C1 segment of cervical spinal cord (tissue), 14 donors: ENCODE measurements around the gene PRKCA.

ENCODE experiments used
- DNase-seq, 14 donors: peaks; one replicate each; lab custom pipeline; 2025; lab: John Stamatoyannopoulos, UW

Gene PRKCA

GRCh38 chr17:66541461-66542128 lies 239.2 kb downstream of the PRKCA start:
- peak in 1 of 14 donors; percentile 22 for DNase-seq

GRCh38 chr17:66542129-66542966 lies 239.9 kb downstream of the PRKCA start:
- DNase-seq, result no peak

GRCh38 chr17:66542967-66543520 lies 240.6 kb downstream of the PRKCA start:
- DNase-seq, result no peak

DNA sequence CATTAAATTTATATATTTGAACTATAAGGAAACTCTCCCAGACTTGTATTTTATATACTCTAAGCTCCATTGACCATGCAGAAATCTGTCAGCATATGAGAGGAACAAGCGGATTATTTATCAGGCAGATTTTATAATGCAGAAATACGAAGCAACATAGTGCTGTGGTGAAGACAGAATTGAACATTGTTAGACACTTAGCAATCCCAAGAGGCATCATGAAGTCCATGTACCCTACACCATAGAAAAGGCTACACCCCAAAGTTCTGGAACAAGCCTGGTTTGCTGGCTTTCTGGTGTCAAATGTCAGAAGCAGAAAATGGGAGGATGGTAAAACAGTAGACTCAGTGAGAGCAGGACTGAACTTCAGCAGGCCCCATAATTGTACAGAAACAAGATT lies 241.1 kb downstream of the PRKCA start:
- no peak for DNase-seq

- no peak for DNase-seq
These were observed 243.5 kb downstream of the PRKCA start for GRCh38 chr17:66545918-66546317.

DNA sequence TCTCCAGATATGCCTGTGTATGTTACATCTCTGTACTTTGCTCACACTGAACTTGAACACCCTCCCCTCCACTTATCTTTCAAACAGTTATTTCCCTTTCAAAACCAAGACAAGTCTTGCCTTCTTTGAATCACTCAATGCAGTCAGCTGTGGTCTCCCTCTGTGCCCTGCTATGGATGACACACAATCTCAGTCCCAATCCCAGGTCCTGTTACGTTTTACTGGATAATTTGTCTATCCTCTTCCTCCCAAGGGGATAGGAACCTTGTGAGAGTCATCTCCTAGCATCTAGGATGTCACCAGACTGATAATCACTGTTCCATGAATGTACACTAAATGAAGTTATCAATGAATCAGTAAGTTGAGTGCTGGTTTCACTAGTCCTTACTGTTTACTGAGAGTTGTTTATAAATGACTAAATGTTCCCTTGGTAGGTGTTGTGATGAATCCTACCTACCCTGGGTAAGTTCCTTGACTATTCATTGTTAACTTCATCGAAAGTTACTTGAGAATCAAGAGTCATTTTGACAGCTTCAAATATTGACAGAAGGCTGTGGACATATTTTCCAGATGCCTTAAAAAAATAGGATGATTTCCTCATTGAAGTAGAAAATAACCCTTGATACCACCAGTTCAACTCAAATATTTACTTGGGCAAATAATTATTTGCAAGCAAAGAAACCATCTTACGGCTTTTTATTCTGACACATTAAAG lies 244.9 kb downstream of the PRKCA start:
- no peak for DNase-seq

- DNase-seq, result no peak
These were observed 245.7 kb downstream of the PRKCA start for GRCh38 chr17:66548158-66548557.

- DNase-seq, result no peak
These were observed 246.4 kb downstream of the PRKCA start for GRCh38 chr17:66548659-66549310.

DNA sequence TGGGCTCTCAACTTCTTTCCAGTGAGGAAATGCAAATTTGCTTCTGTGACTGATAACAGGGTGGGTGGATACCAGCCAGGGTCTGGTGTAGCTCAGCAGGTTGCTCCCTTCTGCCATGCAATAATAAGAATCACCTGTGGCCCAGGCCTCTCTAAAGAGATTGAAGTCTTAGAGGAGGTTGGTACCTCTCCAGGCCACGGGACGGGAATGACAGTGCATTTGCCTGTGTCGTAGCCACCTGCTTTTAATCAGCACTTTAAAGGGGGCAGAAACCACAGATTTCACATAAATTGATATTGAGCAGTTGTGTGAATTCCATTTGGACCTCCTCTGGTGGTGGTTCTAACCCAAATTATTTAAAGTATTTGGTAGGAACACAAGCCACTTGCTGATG lies 246.9 kb downstream of the PRKCA start:
- no peak for DNase-seq

DNA sequence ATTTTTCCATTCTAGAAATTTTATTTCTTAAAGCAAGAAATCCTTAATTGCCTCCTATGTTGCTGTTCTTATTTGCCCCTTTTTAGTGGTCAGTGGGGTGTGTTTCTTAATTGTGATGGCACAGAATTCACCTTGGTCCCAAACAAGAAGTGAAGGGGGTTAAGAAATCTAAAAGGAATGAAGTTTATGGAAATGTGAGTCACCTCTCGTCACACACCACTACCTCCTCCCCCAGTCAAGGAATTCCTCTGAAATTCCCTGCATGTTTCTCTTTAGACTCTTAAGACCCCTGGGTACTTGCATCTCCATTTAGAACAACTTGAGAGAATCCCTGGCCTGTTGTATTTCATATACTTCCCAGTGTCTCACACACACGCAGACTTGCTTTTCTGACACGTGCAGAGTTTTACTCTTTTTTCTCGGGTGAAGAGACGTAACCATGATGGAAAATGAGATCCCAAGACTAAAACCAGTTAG lies 247.4 kb downstream of the PRKCA start:
- DNase-seq, result no peak

GRCh38 chr17:66551839-66552238 lies 249.4 kb downstream of the PRKCA start:
- DNase-seq, result no peak

DNA sequence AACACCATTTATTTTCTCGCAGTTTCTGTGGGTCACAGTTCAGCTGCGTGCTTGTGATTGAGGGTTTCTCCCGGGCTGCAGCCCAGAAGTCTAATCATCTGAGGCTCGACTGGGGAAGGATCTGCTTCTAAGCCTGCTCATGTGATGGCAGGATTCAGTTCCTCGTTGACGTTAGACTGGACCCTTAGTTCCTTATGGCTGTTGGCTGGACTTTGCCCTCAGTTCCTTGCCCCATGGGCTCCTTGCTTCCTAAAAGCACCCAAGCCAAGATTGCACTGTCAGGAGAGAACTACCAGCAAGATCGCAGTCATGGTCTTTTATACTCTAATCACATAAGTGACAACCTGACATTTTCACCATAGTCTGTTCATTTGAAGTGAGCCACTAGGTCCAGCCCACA lies 250.0 kb downstream of the PRKCA start:
- DNase-seq, result no peak

- DNase-seq, result no peak
These were observed 253.2 kb downstream of the PRKCA start for GRCh38 chr17:66555605-66556004.

DNA sequence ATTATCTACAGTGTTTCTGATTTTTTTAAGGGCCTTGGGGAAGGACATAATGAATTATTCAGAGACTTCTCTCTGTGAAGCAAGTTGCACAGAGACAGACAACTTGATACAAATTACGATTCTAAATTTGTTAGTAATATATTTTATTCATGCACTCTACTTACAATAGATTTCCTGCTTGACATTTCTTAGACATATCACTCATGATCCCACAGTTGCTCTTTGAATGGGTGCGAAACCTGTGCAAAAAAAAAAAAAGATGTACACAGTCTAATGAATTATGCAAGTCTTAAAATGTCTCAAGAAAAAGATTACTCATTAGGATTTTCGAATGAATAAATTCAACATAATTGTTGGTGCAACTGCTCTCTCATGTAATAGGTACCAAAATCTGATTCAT lies 254.8 kb downstream of the PRKCA start:
- DNase-seq, result no peak

- DNase-seq, result no peak
These were observed 255.5 kb downstream of the PRKCA start for GRCh38 chr17:66557886-66558285.

DNA sequence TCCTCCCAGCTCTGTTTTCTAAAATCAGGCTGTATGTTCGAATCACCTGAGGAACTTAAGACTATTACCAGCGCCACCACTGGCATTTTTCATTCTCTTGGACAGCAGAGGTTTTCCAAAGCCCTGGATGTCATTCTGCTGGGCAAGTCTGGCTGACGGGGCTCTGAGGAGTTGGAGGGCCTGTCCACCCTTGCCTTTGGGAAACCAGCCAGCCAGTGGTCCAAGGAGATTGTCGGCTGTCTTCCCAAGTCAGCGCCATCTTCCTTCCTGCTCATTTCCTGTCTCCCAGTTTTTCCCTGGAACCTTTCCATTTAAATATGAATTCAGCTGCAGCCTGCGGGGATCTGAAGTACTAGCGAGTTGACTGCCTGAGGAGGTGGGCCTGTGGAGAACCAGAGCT lies 258.3 kb downstream of the PRKCA start:
- no peak for DNase-seq

DNA sequence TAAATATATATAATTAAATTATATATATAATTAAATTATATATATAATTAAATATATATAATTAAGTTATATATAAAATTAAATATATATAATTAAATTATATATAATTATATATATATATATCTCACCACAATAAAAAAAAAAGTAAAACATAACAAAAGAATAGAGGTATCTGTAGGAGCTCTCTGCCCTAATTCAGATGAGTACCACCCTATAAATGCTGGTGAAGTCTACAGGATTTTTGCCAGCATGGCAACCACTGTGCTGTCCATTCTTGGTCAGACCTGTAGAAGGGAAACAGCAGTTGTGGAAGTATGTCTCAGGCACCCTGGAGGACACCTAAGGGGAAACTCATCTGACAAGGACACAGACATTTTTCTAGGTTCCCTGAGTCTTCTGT lies 259.7 kb downstream of the PRKCA start:
- no peak for DNase-seq

- DNase-seq, result no peak
These were observed 262.6 kb downstream of the PRKCA start for GRCh38 chr17:66564992-66565465.

DNA sequence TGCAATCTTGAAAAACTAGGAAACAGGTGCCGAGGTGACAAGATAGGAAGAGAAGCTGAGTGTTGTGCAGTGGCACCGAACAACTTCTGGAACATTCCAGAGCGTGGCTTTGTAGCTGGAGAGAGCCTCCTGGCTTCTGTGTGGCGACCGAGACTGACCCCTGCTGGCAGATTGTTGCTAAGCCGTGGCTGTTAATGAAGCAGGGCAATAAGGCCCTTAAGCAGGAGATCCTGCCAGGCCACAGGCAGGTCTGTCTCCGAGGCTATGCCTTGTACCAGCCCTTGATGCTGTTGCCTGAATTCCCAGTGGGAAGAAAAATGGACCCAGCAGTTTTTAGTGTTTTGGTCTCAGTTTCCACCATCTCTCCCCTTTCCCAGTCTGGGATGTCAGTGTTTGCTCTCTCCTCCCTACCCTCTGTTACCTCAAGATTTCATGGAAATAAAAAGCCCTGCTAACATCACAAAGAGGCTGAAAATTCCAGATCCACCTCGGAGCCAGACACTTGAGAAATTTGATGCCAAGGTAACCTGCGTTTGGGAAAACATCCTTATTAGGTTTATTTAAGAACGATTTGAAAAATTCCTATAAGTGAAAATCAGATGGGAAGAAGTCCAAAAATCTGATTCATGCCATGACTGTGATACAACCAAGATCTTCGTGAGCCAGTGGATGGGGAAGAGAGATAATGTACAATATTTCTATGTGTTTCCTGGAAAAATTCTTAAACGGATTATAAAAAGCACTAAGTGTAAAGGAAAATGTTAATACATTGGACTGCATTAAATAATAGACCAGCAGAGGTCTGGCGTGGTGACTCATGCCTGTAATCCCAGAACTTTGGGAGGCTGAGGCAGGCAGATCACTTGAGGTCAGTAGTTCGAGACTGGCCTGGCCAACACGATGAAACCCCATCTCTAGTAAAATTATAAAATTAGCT lies 265.1 kb downstream of the PRKCA start:
- peak in 11 of 14 donors; percentile 53 to 81 (median 74) for DNase-seq

DNA sequence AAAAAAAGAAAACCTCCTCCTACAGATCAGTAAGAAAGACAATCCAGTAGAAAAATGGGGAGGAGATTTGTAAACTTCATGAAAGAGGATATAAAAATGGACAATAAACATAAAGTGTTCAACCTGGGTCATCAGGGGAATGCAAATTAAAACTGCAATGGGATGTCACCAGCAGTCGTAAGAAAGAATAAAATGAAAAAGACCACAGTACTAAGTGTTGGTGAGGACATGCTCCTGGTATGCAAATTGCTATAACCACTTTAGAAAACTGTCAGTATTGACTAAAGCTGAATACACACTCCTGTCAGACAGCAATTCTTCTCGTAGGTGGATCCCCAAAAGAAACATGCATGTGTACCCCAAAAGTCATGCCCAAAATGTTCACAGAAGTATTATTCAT lies 267.2 kb downstream of the PRKCA start:
- DNase-seq, result no peak
